ENCODE measurements around the gene KLF16.

KLF16 gene

DNA sequence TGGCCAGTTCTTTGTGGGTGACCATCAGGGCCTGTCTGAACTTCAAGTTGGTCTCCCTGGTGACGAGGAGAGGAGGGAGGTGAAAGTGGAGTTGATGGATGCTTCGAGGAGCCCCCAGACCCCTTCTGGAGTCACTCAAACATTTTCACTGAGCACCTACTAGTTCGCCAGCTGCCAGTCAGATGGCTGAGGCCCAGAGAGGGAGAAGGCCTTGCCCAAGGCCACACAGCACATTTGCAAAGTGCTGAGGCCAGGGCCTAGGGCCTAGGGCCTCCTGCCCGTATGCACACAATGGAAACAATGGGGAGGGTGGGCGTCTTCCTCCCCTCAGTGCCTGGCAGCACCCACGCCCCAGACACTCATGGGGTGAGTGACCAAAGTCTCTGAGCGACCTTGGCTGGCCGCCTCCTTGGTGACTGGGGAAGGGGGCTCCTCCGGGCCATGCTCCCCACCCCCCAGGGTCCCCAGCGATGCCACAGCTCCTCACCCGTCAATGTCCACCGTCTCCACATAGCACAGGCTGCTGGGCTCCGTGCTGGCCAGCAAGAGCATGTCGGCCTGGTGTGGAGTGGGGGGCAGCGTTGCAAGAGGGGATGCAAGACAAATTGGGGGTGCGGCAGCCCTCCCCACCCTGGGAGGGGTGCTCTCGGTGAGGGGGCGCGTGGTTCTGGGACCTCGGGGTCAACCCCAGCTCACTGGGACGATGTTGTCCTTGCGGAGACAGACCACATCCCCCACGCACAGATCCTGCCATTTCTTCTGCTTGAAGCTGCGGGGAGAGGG lies 57.8 kb downstream of the KLF16 start:
- no peak for DNase-seq

GRCh38 chr19:1804858-1805257 lies 58.5 kb downstream of the KLF16 start:
- no peak for DNase-seq
